Kidney (tissue), 14 donors: ENCODE results near the gene PDSS2. TPM values are rescaled to one million over a fixed set of nuclear protein-coding genes. Genes with fewer than 3 reads are reported as not detected.

Experiments
- DNase-seq, 5 donors: peaks; one replicate each; pipeline ENCODE4 v3.0.0-alpha.2; 2013 to 2020
- FAIRE-seq: peaks from 2 replicates; lab custom pipeline; 2012; peaks lifted over from hg19 to GRCh38; lab: Jason Lieb, UNC
- H3K27ac ChIP-seq, 2 donors: one replicate each; pipeline ENCODE4 v1.7.0; 2013; ENCODE audit warnings: low read depth in 2 of 2, low read length in 2 of 2, inconsistent platforms in 1 of 2
- H3K27me3 ChIP-seq: one replicate; pipeline ENCODE4 v1.7.1; 2013; ENCODE audit warnings: low read length, inconsistent platforms; ENCODE audit not compliant: control insufficient read depth, insufficient read depth
- H3K36me3 ChIP-seq, 3 donors: one replicate each; pipeline versions ENCODE4 v1.7.0 to v1.7.1; 2013; ENCODE audit warnings: low read length in 3 of 3, control low read depth in 1 of 3, inconsistent platforms in 1 of 3; ENCODE audit not compliant: insufficient read depth in 3 of 3, control insufficient read depth in 2 of 3
- H3K4me1 ChIP-seq, 3 donors: one replicate each; pipeline versions ENCODE4 v1.7.0 to v1.7.1; 2013; ENCODE audit warnings: low read length in 3 of 3, inconsistent platforms in 1 of 3, low read depth in 1 of 3; ENCODE audit not compliant: control insufficient read depth in 2 of 3, insufficient read depth in 2 of 3
- H3K4me3 ChIP-seq, 3 donors: one replicate each; pipeline versions ENCODE4 v1.7.0 to v1.8.1; 2013; ENCODE audit warnings: low read length in 3 of 3, control low read depth in 1 of 3, inconsistent platforms in 1 of 3
- H3K9ac ChIP-seq, 3 donors: one replicate each; pipeline versions ENCODE4 v1.7.0 to v1.7.1; 2013; ENCODE audit warnings: low read length in 3 of 3, control low read depth in 1 of 3, inconsistent platforms in 1 of 3
- H3K9me3 ChIP-seq, 3 donors: one replicate each; pipeline versions ENCODE4 v1.7.0 to v1.7.1; 2013; ENCODE audit warnings: low read length in 3 of 3, control low read depth in 1 of 3, inconsistent platforms in 1 of 3; ENCODE audit not compliant: control insufficient read depth in 2 of 3, insufficient read depth in 1 of 3
- intact Hi-C: fragments of 100-400 bp; cut with DNase I; formaldehyde crosslinking; loops from one replicate; pipeline ENCODE4 v1.11.1; 2022
- polyA plus RNA-seq: library from polyadenylated mRNA; stranded (reverse); fragments of 350-450 nt; fragmentation: Illumina TruSeq; extraction: RNeasy Lipid Tissue Mini Kit (QIAGEN cat#74804); gene quantifications from one replicate; pipeline ENCODE4 v1.2.3, GENCODE V29; 2014; ENCODE audit warnings: low read depth, low replicate concordance; ENCODE audit not compliant: insufficient read depth
- total RNA-seq: library from RNA; stranded (reverse); fragmentation: NEBNext Ultra II Directional; extraction: Animal tissue kit (Norgen Biotek cat#: 25700); gene quantifications from one replicate; pipeline ENCODE4 v1.2.1, GENCODE V29; 2021
- TF ChIP-seq, protein P1 (sequence below): IDR thresholded peaks from 3 replicates; pipeline ENCODE4 v1.5.1; 2012; ENCODE audit warnings: mild to moderate bottlenecking, moderate library complexity, borderline replicate concordance; ENCODE audit not compliant: insufficient read depth; ENCODE audit errors: extremely low read depth
- donor health status: control.
- donor health status: control.
- donor health status: control.
- donor health status: control.
- donor health status: control.
- donor health status: DM: yes; HTN: yes; CAD: no.
- donor health status: Normal renal cell carcinoma (clear cell type).

Gene PDSS2
- total and polyA plus RNA-seq, 2 donors from 2014 or later = 16.4 to 20.7 TPM

DNA sequence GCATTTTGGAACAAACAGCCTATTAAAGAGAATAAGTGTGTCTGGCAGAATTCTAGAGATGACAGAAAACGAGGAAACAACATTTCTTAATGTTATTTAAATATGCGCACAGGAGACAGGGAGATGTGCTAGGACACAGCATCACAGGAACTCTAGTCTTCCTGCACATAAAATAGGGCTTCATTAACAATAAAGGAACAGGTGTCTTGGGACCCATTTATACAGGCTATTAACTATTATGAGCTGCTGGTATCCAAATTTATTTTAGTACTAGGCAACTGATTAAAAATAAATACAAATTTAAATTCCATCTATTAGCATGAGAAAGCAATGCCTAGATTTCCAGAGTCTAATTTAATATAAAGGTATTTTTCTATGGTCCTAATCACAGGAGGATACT lies 102.3 kb downstream of the PDSS2 start:
- H3K9ac ChIP-seq = no peak overlapping the region
- no peaks in the 10 kb centered on the region for H3K4me1 ChIP-seq
- no peaks in the 10 kb centered on the region for H3K27me3 ChIP-seq
- no peak overlapping the region for H3K27ac ChIP-seq
- H3K4me3 ChIP-seq = no peak overlapping the region
- TF ChIP-seq, protein P1, sequence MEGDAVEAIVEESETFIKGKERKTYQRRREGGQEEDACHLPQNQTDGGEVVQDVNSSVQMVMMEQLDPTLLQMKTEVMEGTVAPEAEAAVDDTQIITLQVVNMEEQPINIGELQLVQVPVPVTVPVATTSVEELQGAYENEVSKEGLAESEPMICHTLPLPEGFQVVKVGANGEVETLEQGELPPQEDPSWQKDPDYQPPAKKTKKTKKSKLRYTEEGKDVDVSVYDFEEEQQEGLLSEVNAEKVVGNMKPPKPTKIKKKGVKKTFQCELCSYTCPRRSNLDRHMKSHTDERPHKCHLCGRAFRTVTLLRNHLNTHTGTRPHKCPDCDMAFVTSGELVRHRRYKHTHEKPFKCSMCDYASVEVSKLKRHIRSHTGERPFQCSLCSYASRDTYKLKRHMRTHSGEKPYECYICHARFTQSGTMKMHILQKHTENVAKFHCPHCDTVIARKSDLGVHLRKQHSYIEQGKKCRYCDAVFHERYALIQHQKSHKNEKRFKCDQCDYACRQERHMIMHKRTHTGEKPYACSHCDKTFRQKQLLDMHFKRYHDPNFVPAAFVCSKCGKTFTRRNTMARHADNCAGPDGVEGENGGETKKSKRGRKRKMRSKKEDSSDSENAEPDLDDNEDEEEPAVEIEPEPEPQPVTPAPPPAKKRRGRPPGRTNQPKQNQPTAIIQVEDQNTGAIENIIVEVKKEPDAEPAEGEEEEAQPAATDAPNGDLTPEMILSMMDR = no peak
- intact Hi-C loops = no loop called here
- no peaks in the 10 kb centered on the region for H3K9me3 ChIP-seq
- no peaks in the 10 kb centered on the region for H3K36me3 ChIP-seq
- no peak for DNase-seq
- no peak for FAIRE-seq

DNA sequence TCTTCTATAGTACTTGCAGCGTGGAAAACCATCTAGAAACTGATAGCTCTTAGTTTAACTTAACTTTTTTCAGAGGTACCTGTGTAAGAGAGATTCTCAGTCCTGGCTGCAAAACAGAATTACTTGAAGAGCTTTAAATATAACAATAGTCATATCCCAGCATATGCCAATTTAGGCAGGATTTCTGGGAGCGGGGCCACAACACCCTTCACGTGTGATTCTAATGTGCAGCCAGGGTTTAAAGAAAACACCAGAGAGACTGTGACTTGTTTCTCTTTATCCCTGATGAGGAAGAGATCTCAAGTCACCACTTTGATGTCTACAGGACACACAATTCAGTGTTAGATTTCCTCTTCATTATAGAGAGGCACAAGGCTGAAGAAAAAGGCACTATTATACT lies 103.7 kb downstream of the PDSS2 start:
- H3K9ac ChIP-seq = no peak overlapping the region
- FAIRE-seq (no peak), DNase-seq (no peak)
- H3K4me1 ChIP-seq = no peaks in the 10 kb centered on the region
- no peaks in the 10 kb centered on the region for H3K27me3 ChIP-seq
- H3K36me3 ChIP-seq = no peaks in the 10 kb centered on the region
- no peak overlapping the region for H3K4me3 ChIP-seq
- TF ChIP-seq, protein P1 = no peak
- H3K27ac ChIP-seq = no peak overlapping the region
- no peaks in the 10 kb centered on the region for H3K9me3 ChIP-seq
- intact Hi-C loops = no loop called here

DNA sequence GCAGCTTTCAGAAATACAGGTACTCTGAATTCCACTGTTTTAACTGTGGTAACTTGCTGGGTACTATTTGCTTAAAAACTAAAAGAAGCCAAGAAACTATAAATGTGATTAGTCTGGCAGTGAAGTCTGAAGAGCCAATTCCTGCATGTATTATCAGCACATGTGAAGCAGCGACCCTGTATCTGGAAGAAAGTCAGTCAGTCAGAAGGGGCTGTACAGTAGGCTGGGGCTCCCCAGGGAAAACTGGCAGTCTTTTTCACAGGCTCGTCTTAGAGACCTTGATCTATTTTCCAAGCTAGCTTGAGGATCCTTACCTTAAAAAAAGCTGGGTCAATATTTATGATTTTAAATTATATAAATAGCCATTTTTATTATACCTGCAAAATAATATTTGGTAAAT lies 104.9 kb downstream of the PDSS2 start:
- no peaks in the 10 kb centered on the region for H3K4me1 ChIP-seq
- no peak overlapping the region for H3K4me3 ChIP-seq
- H3K9me3 ChIP-seq = no peaks in the 10 kb centered on the region
- DNase-seq (no peak), FAIRE-seq (no peak)
- no peaks in the 10 kb centered on the region for H3K27me3 ChIP-seq
- TF ChIP-seq, protein P1 = no peak
- no peak overlapping the region for H3K9ac ChIP-seq
- H3K27ac ChIP-seq = no peak overlapping the region
- no peaks in the 10 kb centered on the region for H3K36me3 ChIP-seq
- intact Hi-C loops = no loop called here

DNA sequence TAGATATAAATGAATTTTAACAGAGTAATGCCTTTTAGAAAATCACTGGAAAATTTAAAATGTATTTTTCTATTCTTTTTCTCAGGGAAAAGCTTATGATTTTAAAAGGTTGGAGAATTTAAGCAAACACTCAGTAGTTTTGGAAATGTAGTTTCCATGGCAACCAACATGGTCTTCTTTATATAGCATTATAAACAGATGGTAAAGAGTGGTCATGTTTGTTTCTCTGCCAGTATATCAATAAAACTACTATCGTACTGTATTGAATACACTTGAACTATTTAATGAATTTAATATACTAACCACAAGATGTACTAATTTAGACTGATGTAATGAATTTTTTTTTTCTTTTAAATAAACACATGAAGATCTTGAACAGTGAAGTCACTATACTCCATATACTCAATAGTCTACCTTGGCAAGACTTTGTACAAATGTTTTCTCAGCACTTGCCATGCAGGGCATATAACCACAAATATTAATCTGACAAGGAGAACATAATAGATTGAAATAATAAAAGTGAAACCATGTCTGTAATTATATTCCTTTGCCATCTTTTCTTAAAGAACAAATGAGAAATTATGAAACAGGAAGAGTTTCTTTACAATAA lies 105.5 kb downstream of the PDSS2 start:
- no peak for FAIRE-seq

More for the DNA sequence above, 105.5 kb downstream of the PDSS2 start:
- Histone ChIP-seq H3K27ac (no peak overlapping the region), H3K9me3 (no peaks in the 10 kb centered on the region), H3K27me3 (no peaks in the 10 kb centered on the region), H3K9ac (no peak overlapping the region), H3K36me3 (no peaks in the 10 kb centered on the region), H3K4me3 (no peak overlapping the region), H3K4me1 (no peaks in the 10 kb centered on the region)
- intact Hi-C loops = no loop called here
- TF ChIP-seq, protein P1 = no peak
- no peak for DNase-seq
